HUES6 (cell line): ENCODE data around the gene JMJD8.
A peak's percentile ranks its signal among the peaks of the same experiment; 100 is the strongest.

Experiments
- H3K27ac ChIP-seq: 2 replicates; pipeline ENCODE4 v1.7.0; 2013; ENCODE audit warnings: low read depth, mild to moderate bottlenecking, low read length, inconsistent platforms
- H3K27me3 ChIP-seq: 2 replicates; pipeline ENCODE4 v1.6.1; 2013; ENCODE audit warnings: low read length; ENCODE audit not compliant: control insufficient read depth, insufficient read depth
- H3K36me3 ChIP-seq: 2 replicates; pipeline ENCODE4 v1.6.1; 2013; ENCODE audit warnings: low read length; ENCODE audit not compliant: control insufficient read depth, insufficient read depth
- H3K4me1 ChIP-seq: 2 replicates; pipeline ENCODE4 v1.6.1; 2013; ENCODE audit warnings: low read length; ENCODE audit not compliant: control insufficient read depth, insufficient read depth
- H3K4me3 ChIP-seq: 2 replicates; pipeline ENCODE4 v1.5.1; 2013; ENCODE audit warnings: low read depth, low read length
- H3K9ac ChIP-seq: one replicate; pipeline ENCODE4 v1.6.1; 2013; ENCODE audit warnings: mild to moderate bottlenecking, low read length
- H3K9me3 ChIP-seq: 2 replicates; pipeline ENCODE4 v1.6.1; 2013; ENCODE audit warnings: low read depth, low read length; ENCODE audit not compliant: control insufficient read depth, insufficient read depth

Gene JMJD8

DNA sequence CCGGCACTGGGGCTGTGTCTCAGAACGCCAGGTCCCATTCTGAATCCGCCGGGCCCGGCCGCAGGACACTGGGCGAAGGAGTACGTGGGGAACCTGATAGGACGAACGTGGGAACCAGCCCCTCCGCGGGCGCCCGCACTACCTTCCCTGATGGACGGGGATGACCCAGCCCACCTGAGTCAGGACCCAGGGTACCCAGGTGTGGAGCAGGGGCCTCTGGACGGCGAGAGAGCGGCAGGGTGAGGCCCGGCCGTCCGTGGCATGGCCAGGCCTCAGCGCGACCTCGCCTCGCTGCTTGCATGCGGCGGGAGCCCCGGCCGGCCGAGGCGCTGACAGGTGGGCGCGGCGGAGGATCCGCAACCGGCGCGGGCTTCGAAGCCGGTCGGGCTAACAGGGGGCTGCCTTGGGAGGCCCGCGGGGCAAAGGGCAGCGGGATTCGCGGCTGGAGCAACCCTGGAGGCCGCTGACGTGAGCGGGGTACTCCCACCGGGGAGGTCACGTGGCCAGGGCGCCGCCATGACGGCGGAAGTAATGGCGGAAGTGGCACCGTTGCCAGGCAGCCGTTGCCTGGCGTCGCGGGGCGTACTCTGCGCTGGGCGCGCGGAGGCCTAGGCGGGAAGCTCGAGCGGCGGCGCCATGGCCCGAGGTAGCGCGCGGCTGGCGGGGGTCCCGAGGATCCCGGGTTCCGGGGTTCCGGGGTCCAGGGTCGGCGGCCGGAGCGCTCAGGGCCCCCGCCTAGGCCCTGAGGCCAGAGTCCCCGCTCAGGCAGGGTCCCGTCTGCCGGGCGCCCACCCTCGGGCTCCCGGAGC lies 35.1 kb downstream of the JMJD8 start, which contains the start of gene WDR90:
TSS of gene WDR90 (plus strand) at position 585 of the 809 bp plus-strand sequence. CDS start at position 637, 52 bp downstream.
- Histone ChIP-seq H3K27ac (peak within 1 kb of the TSS; percentile 66; the same call in 1 of the 2 replicates), H3K4me3 (peak within 1 kb of the TSS; percentile 76), H3K36me3 (peaks cover 17% of the 10 kb centered on the region), H3K9ac (peak within 1 kb of the TSS; percentile 76), H3K27me3 (no peaks in the 10 kb centered on the region), H3K4me1 (peaks cover 12% of the 10 kb centered on the region; the same call in 1 of the 2 replicates), H3K9me3 (no peaks in the 10 kb centered on the region)

- Histone ChIP-seq H3K4me3 (peak overlapping the region; percentile 76), H3K27me3 (no peaks in the 10 kb centered on the region; the same call in 1 of the 2 replicates), H3K4me1 (peaks cover 13% of the 10 kb centered on the region), H3K27ac (peak overlapping the region; percentile 66; the same call in 1 of the 2 replicates), H3K9me3 (no peaks in the 10 kb centered on the region), H3K36me3 (peaks cover 13% of the 10 kb centered on the region), H3K9ac (peak overlapping the region; percentile 74)
Observed at GRCh38 chr16:648071-648780, 35.9 kb downstream of the JMJD8 start.

- no peak overlapping the region for H3K9ac ChIP-seq
- H3K36me3 ChIP-seq: peaks cover 9% of the 10 kb centered on the region
- H3K27me3 ChIP-seq: peaks cover 8% of the 10 kb centered on the region; the same call in 1 of the 2 replicates
- no peaks in the 10 kb centered on the region for H3K9me3 ChIP-seq
- no peak overlapping the region for H3K4me3 ChIP-seq
- no peak overlapping the region for H3K27ac ChIP-seq
- peaks cover 22% of the 10 kb centered on the region for H3K4me1 ChIP-seq
Observed at GRCh38 chr16:647173-647902, 36.8 kb downstream of the JMJD8 start.

GRCh38 chr16:646679-647172 lies 37.4 kb downstream of the JMJD8 start:
- peaks cover 23% of the 10 kb centered on the region for H3K4me1 ChIP-seq
- H3K27me3 ChIP-seq: peaks cover 10% of the 10 kb centered on the region; the same call in 1 of the 2 replicates
- no peak overlapping the region for H3K4me3 ChIP-seq
- no peaks in the 10 kb centered on the region for H3K9me3 ChIP-seq
- no peak overlapping the region for H3K9ac ChIP-seq
- peaks cover 3% of the 10 kb centered on the region; the same call in 1 of the 2 replicates for H3K36me3 ChIP-seq
- no peak overlapping the region for H3K27ac ChIP-seq

- Histone ChIP-seq H3K9ac (no peak overlapping the region), H3K4me1 (peaks cover 23% of the 10 kb centered on the region), H3K36me3 (no peaks in the 10 kb centered on the region), H3K27ac (no peak overlapping the region), H3K4me3 (no peak overlapping the region), H3K27me3 (peaks cover 10% of the 10 kb centered on the region; the same call in 1 of the 2 replicates), H3K9me3 (no peaks in the 10 kb centered on the region)
Observed at GRCh38 chr16:645852-646678, 38.1 kb downstream of the JMJD8 start.

DNA sequence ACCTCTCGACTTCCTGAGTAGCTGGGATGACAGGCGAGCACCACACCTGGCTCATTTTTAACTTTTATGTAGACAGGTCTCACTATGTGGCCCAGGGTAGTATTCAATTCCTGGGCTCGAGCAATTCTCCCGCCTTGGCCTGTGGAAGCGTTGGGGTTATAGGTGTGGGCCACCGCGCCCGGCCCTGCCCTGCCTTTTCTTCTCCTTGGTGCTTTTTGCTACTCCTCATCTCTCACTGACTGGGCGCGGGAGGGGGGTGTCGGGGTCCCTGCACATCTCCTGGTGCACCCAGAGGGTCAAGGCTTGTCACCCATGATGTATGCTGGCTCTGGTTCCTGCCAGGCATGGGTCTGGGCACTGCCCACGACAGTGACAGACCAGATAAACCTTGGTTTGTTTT lies 39.6 kb downstream of the JMJD8 start:
- no peak overlapping the region for H3K9ac ChIP-seq
- H3K4me3 ChIP-seq: no peak overlapping the region
- H3K9me3 ChIP-seq: no peaks in the 10 kb centered on the region
- H3K27ac ChIP-seq: no peak overlapping the region
- H3K4me1 ChIP-seq: peaks cover 18% of the 10 kb centered on the region
- H3K27me3 ChIP-seq: peaks cover 10% of the 10 kb centered on the region; the same call in 1 of the 2 replicates
- H3K36me3 ChIP-seq: no peaks in the 10 kb centered on the region

GRCh38 chr16:643050-643368 lies 41.1 kb downstream of the JMJD8 start:
- Histone ChIP-seq H3K4me3 (peak overlapping the region; percentile 79), H3K4me1 (peaks cover 26% of the 10 kb centered on the region), H3K27ac (no peak overlapping the region), H3K36me3 (no peaks in the 10 kb centered on the region), H3K9me3 (no peaks in the 10 kb centered on the region), H3K27me3 (peaks cover 10% of the 10 kb centered on the region; the same call in 1 of the 2 replicates), H3K9ac (no peak overlapping the region)

- H3K36me3 ChIP-seq: no peaks in the 10 kb centered on the region
- H3K27ac ChIP-seq: 0 out of 2 replicates have a peak overlapping the region, but pooled peaks have one; percentile 2
- H3K4me1 ChIP-seq: peaks cover 30% of the 10 kb centered on the region
Observed at GRCh38 chr16:642189-643049, 41.7 kb downstream of the JMJD8 start.

GRCh38 chr16:641326-642188 lies 42.6 kb downstream of the JMJD8 start, which contains the start of gene MCRIP2:
MCRIP2 (plus strand) TSS chr16:641828; CDS start chr16:641992, 164 bp downstream.
- H3K27me3 ChIP-seq: peaks cover 10% of the 10 kb centered on the region; the same call in 1 of the 2 replicates
- no peaks in the 10 kb centered on the region for H3K36me3 ChIP-seq
- peaks cover 32% of the 10 kb centered on the region for H3K4me1 ChIP-seq

More at GRCh38 chr16:642189-643049, 41.7 kb downstream of the JMJD8 start:
- Histone ChIP-seq H3K4me3 (peak overlapping the region; percentile 79), H3K27me3 (peaks cover 10% of the 10 kb centered on the region; the same call in 1 of the 2 replicates), H3K9me3 (no peaks in the 10 kb centered on the region), H3K9ac (peak overlapping the region; percentile 62)

More at GRCh38 chr16:641326-642188, 42.6 kb downstream of the JMJD8 start, which contains the start of gene MCRIP2:
- Histone ChIP-seq H3K27ac (0 out of 2 replicates have a peak within 1 kb of the TSS, but pooled peaks have one; percentile 26), H3K9me3 (no peaks in the 10 kb centered on the region), H3K4me3 (peak within 1 kb of the TSS; percentile 79), H3K9ac (peak within 1 kb of the TSS; percentile 62)
